Endothelial cell of umbilical vein (primary cell): ENCODE data around the gene HELZ2.

ENCODE experiments used
- CTCF ChIP-seq, 2 donors: IDR thresholded peaks; 1 replicate in 1 of 2; 2 replicates in 1 of 2; pipeline ENCODE4 v1.5.1; 2011; ENCODE audit warnings: low read length in 2 of 2, mild to moderate bottlenecking in 2 of 2, moderate library complexity in 2 of 2, control low read depth in 1 of 2, inconsistent platforms in 1 of 2, low read depth in 1 of 2; ENCODE audit not compliant: insufficient read depth in 1 of 2; ENCODE audit errors: extremely low read depth in 1 of 2
- FOS ChIP-seq: IDR thresholded peaks from 2 replicates; pipeline ENCODE4 v1.6.1; 2011; ENCODE audit warnings: mild to moderate bottlenecking, low read length, moderate library complexity, borderline replicate concordance; ENCODE audit not compliant: insufficient read depth
- JUN ChIP-seq: IDR thresholded peaks from 2 replicates; pipeline ENCODE4 v1.6.1; 2011; ENCODE audit warnings: borderline replicate concordance, low read depth; ENCODE audit not compliant: insufficient read length, insufficient read depth
- POLR2A ChIP-seq: IDR thresholded peaks from 2 replicates; pipeline ENCODE4 v1.6.1; 2012; ENCODE audit warnings: low read depth, mild to moderate bottlenecking, control low read depth, low read length
- POLR2AphosphoS5 ChIP-seq: IDR thresholded peaks from 2 replicates; pipeline ENCODE4 v1.6.1; 2012; ENCODE audit warnings: low read depth, mild to moderate bottlenecking, control low read depth, low read length, moderate library complexity; ENCODE audit not compliant: insufficient read depth

- no peak for TF ChIP-seq POLR2A
- TF ChIP-seq CTCF (IDR thresholded peaks at IDR 0.05; ENCODE audit: extremely low read depth in 1 of 2, insufficient read depth in 1 of 2, low read depth in 1 of 2, low read length in 2 of 2) = no peak
- TF ChIP-seq POLR2AphosphoS5 = no peak
- no peak for TF ChIP-seq JUN
- no peak for TF ChIP-seq FOS
Measured at GRCh38 chr20:63576311-63576710, 2.3 kb upstream of the HELZ2 start.
